Stimulated activated CD8-positive, alpha-beta memory T cell treated with anti-CD3 and anti-CD28 coated beads, Interleukin-4, amount 100 ng/mL, for 4 hours (primary cell): ENCODE data around the gene METTL18.

ENCODE experiments used
- DNase-seq, 2 donors: peaks; one replicate each; pipeline ENCODE4 v3.0.0-alpha.2; 2020; ENCODE audit warnings: low read depth in 2 of 2, low spot score in 1 of 2

METTL18 gene

GRCh38 chr1:169786974-169787373 lies 7.7 kb downstream of the METTL18 start:
- DNase-seq: no peak

- DNase-seq: no peak
These were observed 9.4 kb downstream of the METTL18 start for GRCh38 chr1:169785267-169785666.

GRCh38 chr1:169784102-169784501 lies 10.6 kb downstream of the METTL18 start:
- no peak for DNase-seq

- no peak for DNase-seq
These were observed 12.1 kb downstream of the METTL18 start for GRCh38 chr1:169782596-169782995.

GRCh38 chr1:169779970-169780369 lies 14.7 kb downstream of the METTL18 start:
- no peak for DNase-seq

GRCh38 chr1:169779150-169779549 lies 15.6 kb downstream of the METTL18 start:
- no peak for DNase-seq

- no peak for DNase-seq
These were observed 18.3 kb downstream of the METTL18 start for GRCh38 chr1:169776440-169776839.

- DNase-seq: no peak
These were observed 26.5 kb downstream of the METTL18 start for GRCh38 chr1:169768161-169768560.

GRCh38 chr1:169765580-169766331 lies 29.0 kb downstream of the METTL18 start:
- DNase-seq: no peak

GRCh38 chr1:169764919-169765318 lies 29.8 kb downstream of the METTL18 start:
- no peak for DNase-seq

- no peak for DNase-seq
These were observed 32.0 kb downstream of the METTL18 start for GRCh38 chr1:169762699-169763098.

GRCh38 chr1:169759038-169759437 lies 35.7 kb downstream of the METTL18 start:
- DNase-seq: no peak

- no peak for DNase-seq
These were observed 41.2 kb downstream of the METTL18 start for GRCh38 chr1:169753549-169753948.

GRCh38 chr1:169750041-169750440 lies 44.7 kb downstream of the METTL18 start:
- no peak for DNase-seq

- no peak for DNase-seq
These were observed 48.2 kb downstream of the METTL18 start for GRCh38 chr1:169746550-169746949.

- DNase-seq: no peak
These were observed 49.5 kb downstream of the METTL18 start for GRCh38 chr1:169745015-169745861.
